Memory B cell (primary cell): ENCODE data around the gene OPCML.

Experiments
- ATAC-seq: fragments of 150-1000 bp; cut with Tn5 transposase; 2 replicates; pipeline ENCODE4 v1.10.0; 2021; ENCODE audit warnings: low read depth, mild to moderate bottlenecking, moderate library complexity
- DNase-seq, 2 donors: peaks; one replicate each; pipeline ENCODE4 v3.0.0; 2022; ENCODE audit warnings: low spot score in 2 of 2
- H3K27ac Mint-ChIP-seq: one replicate; pipeline ENCODE4 v1.8.0; 2022; ENCODE audit warnings: mild to moderate bottlenecking, moderate library complexity, mixed read lengths
- H3K27me3 Mint-ChIP-seq: one replicate; pipeline ENCODE4 v1.8.0; 2022; ENCODE audit warnings: mixed read lengths
- H3K36me3 Mint-ChIP-seq: one replicate; pipeline ENCODE4 v1.8.0; 2022; ENCODE audit warnings: mild to moderate bottlenecking, mixed read lengths
- H3K4me1 Mint-ChIP-seq: one replicate; pipeline ENCODE4 v1.8.0; 2022; ENCODE audit warnings: mixed read lengths
- H3K4me3 Mint-ChIP-seq: one replicate; pipeline ENCODE4 v1.8.0; 2022; ENCODE audit warnings: mild to moderate bottlenecking, moderate library complexity, mixed read lengths
- H3K9me3 Mint-ChIP-seq: one replicate; pipeline ENCODE4 v1.8.0; 2022; ENCODE audit warnings: mixed read lengths

Gene OPCML

GRCh38 chr11:132535830-132536229 lies 996.5 kb downstream of the OPCML start:
- Mint-ChIP-seq H3K4me3 (no peak overlapping the region), H3K4me1 (no peaks in the 10 kb centered on the region), H3K27me3 (no peaks in the 10 kb centered on the region), H3K27ac (no peak overlapping the region), H3K36me3 (no peaks in the 10 kb centered on the region), H3K9me3 (peaks cover 3% of the 10 kb centered on the region)
- ATAC-seq (no peak), DNase-seq (no peak)

DNA sequence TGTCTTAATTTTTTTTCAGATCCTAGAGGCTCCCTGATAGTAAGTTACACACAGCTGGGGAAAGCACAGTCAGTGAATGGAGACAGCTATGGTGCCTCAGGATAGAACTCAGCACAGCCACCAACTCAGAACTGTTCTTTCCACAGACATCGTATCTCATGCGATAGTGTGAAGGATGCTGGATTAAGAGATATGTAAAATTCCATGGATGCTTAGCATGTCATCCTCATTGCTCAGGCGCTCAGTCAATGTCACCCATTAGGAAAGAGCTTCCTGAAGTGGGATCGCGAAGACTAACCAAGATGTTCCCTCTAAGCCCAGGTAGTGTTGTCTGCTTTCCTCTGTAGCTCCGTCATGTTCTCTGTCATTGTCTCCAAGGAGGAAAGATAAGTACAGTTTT lies 1000.4 kb downstream of the OPCML start:
- no peaks in the 10 kb centered on the region for H3K27me3 Mint-ChIP-seq

DNA sequence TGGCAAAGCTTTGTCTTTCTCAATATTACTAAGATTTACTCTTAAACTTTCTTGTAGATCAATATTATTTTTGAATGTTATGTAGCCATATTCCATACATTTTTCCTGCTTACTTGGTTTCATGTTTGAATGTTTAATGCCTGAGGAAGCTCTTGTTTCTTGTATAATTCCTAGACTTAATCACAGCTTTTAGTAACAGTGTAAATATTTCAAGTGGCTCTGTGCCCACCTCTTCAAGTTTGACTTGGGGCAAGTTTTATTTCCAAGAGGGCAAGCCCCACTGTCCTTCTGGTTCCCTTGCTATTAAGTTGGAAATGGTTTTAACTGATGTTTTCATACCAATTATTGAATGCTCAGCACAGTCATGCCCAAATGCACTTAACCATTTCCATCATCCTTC lies 1004.1 kb downstream of the OPCML start:
- no peak for ATAC-seq

More for the DNA sequence above, 1000.4 kb downstream of the OPCML start:
- ATAC-seq (no peak), DNase-seq (no peak)
- Mint-ChIP-seq H3K27ac (no peak overlapping the region), H3K4me3 (no peak overlapping the region), H3K9me3 (peaks cover 7% of the 10 kb centered on the region), H3K4me1 (no peaks in the 10 kb centered on the region), H3K36me3 (no peaks in the 10 kb centered on the region)

GRCh38 chr11:132523929-132524328 lies 1008.4 kb downstream of the OPCML start:
- H3K4me1 Mint-ChIP-seq, result no peaks in the 10 kb centered on the region

More for the DNA sequence above, 1004.1 kb downstream of the OPCML start:
- Mint-ChIP-seq H3K27ac (no peak overlapping the region), H3K9me3 (peaks cover 4% of the 10 kb centered on the region), H3K27me3 (no peaks in the 10 kb centered on the region), H3K4me3 (no peak overlapping the region), H3K4me1 (no peaks in the 10 kb centered on the region), H3K36me3 (no peaks in the 10 kb centered on the region)
- no peak for DNase-seq

DNA sequence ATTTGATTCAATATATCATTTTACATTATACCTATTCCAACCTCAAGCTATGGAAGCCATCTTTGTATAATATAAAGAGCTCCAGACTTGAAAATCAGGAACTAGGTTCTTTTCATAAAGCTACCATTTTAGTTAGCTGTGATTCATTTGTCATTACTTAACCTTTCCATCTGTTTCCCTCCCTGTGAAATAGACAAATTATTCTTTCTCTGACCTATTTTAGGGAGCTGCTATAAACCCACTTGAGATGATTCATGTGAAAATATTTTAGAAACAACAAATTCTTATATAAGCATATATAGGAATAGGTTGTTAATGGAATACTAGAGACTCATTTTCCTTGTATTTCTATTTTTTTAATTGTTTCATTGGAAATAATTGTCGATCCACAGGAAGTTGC lies 1012.1 kb downstream of the OPCML start:
- Mint-ChIP-seq H3K9me3 (peaks cover 2% of the 10 kb centered on the region), H3K4me3 (no peak overlapping the region), H3K27ac (no peak overlapping the region), H3K4me1 (no peaks in the 10 kb centered on the region), H3K27me3 (no peaks in the 10 kb centered on the region), H3K36me3 (no peaks in the 10 kb centered on the region)
- ATAC-seq (no peak), DNase-seq (no peak)

More at GRCh38 chr11:132523929-132524328, 1008.4 kb downstream of the OPCML start:
- no peak for DNase-seq
- Mint-ChIP-seq H3K27ac (no peak overlapping the region), H3K4me3 (no peak overlapping the region), H3K27me3 (no peaks in the 10 kb centered on the region), H3K36me3 (no peaks in the 10 kb centered on the region), H3K9me3 (no peaks in the 10 kb centered on the region)
- no peak for ATAC-seq

DNA sequence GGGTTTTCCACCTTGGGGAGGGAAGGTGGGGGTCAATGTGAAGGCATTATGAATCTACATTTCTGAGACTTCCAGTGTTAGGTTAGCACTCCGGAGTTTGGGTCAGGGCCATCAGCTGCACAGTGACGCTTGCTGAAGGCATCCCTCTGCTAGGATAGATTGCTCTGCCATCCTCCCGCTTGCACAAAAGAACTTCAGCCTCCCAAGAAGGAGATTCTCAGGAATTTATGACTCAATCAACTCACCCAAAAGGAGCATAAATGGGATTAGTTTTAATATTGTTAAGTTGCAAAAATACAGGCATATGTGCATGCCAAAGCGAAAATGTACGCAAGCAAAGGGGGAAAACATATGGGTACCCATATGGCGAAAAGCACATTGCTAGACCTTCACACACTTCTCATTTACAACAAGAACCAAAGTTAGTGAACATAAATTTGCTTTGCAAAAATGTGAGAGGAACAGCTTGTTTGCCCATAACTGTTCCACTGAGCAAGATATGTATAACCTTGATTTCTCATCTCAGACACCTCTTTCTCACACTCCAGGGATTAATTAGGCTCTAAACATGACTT lies 1013.0 kb downstream of the OPCML start:
- no peaks in the 10 kb centered on the region for H3K4me1 Mint-ChIP-seq
- H3K27ac Mint-ChIP-seq, result no peak overlapping the region
- no peak overlapping the region for H3K4me3 Mint-ChIP-seq
- H3K36me3 Mint-ChIP-seq, result no peaks in the 10 kb centered on the region
- H3K9me3 Mint-ChIP-seq, result peaks cover 2% of the 10 kb centered on the region
- H3K27me3 Mint-ChIP-seq, result no peaks in the 10 kb centered on the region
- DNase-seq (no peak), ATAC-seq (no peak)

DNA sequence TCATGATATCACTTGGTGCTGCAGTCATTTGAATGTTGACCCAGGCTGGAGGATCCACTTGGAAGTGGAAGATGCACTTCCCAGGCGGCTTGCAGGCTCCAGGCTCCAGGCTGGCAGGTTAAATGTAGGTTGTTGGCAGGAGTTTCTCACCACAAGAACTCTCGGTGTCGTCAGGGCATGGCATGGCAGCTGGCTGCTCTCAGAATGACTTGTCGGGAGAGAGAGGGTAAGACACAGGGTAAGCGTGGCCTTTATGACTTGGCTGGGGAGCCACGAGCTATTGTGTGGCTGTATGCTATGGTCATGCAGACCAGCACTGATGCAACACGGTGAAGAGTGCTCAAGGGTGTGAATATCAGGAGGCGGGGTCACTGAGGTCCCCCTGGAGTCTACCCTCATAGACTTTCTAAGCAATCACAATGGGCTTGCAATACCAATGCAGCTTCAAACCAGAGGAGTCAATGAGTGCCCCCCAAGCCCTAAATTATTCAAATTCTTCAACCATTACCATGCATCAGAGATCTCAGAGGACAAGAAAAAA lies 1027.7 kb downstream of the OPCML start:
- no peak overlapping the region for H3K4me3 Mint-ChIP-seq

DNA sequence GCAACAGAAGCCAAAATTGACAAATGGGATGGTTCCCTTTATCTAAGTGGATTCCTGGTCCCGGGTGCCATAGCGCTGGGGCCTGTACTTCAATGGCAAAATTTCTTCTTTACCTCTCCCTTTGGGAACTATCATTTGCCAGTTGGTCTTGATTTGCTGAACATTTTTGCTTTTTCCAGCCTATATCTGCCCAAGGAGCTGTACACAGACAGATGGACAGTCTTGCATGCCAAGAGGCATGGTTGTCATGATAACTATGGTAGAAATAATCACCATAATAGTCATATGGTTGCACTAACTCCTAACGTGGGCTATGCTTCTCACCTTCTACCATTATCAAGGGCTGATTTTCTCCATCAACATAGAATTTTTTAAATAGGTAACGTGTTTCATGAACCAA lies 1030.9 kb downstream of the OPCML start:
- Mint-ChIP-seq H3K27me3 (no peaks in the 10 kb centered on the region), H3K9me3 (peaks cover 6% of the 10 kb centered on the region), H3K4me3 (no peak overlapping the region), H3K27ac (no peak overlapping the region), H3K4me1 (no peaks in the 10 kb centered on the region), H3K36me3 (no peaks in the 10 kb centered on the region)
- no peak for DNase-seq
- ATAC-seq, result no peak

More for the DNA sequence above, 1027.7 kb downstream of the OPCML start:
- Mint-ChIP-seq H3K36me3 (no peaks in the 10 kb centered on the region), H3K27me3 (no peaks in the 10 kb centered on the region), H3K9me3 (peaks cover 11% of the 10 kb centered on the region), H3K4me1 (no peaks in the 10 kb centered on the region), H3K27ac (no peak overlapping the region)
- DNase-seq (no peak), ATAC-seq (no peak)

GRCh38 chr11:132499661-132500060 lies 1032.6 kb downstream of the OPCML start:
- Mint-ChIP-seq H3K9me3 (peaks cover 2% of the 10 kb centered on the region), H3K27me3 (no peaks in the 10 kb centered on the region), H3K27ac (no peak overlapping the region), H3K36me3 (no peaks in the 10 kb centered on the region), H3K4me3 (no peak overlapping the region), H3K4me1 (no peaks in the 10 kb centered on the region)
- no peak for DNase-seq
- no peak for ATAC-seq

- no peak for DNase-seq
- Mint-ChIP-seq H3K4me3 (no peak overlapping the region), H3K36me3 (no peaks in the 10 kb centered on the region), H3K9me3 (peaks cover 3% of the 10 kb centered on the region), H3K4me1 (no peaks in the 10 kb centered on the region), H3K27me3 (no peaks in the 10 kb centered on the region), H3K27ac (no peak overlapping the region)
- ATAC-seq, result no peak
Measured at GRCh38 chr11:132496341-132496740, 1036.0 kb downstream of the OPCML start.

DNA sequence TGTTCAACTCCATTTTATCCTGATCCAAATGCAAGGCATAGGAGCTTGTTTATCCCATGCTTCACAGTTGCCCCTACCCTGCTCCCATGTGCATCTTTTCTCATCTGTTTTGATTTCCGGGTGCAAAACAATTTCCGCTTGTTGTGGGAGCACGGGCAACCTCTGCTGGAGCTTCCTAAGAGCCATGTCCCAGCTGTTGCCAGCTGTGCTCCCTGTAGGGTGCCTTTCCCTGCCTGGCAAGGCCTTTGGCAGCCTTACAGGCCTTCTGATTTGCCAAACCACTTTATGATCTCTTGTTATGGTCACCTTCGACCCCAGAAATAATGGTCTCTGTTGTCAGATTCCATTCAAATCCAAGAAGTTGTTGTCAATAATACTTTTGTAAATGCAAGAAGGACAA lies 1038.5 kb downstream of the OPCML start:
- Mint-ChIP-seq H3K4me3 (no peak overlapping the region), H3K9me3 (peaks cover 9% of the 10 kb centered on the region), H3K4me1 (no peaks in the 10 kb centered on the region), H3K27me3 (no peaks in the 10 kb centered on the region), H3K36me3 (no peaks in the 10 kb centered on the region), H3K27ac (no peak overlapping the region)
- no peak for ATAC-seq
- no peak for DNase-seq

GRCh38 chr11:132490978-132491377 lies 1041.3 kb downstream of the OPCML start:
- H3K36me3 Mint-ChIP-seq, result no peaks in the 10 kb centered on the region
- DNase-seq, result no peak
- no peak overlapping the region for H3K27ac Mint-ChIP-seq
- ATAC-seq, result no peak
- H3K4me3 Mint-ChIP-seq, result no peak overlapping the region
- peaks cover 17% of the 10 kb centered on the region for H3K9me3 Mint-ChIP-seq
- no peaks in the 10 kb centered on the region for H3K4me1 Mint-ChIP-seq
- H3K27me3 Mint-ChIP-seq, result no peaks in the 10 kb centered on the region

DNA sequence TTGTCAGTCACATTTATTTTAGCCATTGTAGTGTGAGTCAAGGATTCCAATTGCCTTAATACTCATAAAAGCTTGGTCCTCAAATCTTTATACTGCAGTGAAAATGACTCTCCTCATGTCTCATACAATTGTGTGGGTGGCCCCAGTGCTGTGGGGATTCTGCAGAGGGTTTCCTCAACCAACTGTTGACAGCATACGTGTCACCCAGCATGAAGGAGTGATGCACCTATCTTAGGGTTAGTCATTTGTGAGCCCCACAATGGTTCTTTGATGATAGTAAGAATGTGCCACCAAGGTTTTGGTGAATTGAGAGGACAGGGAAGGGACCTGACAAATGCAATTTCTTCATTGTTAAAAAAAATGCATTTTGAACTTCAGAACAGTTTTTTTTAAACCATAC lies 1046.2 kb downstream of the OPCML start:
- H3K36me3 Mint-ChIP-seq, result no peaks in the 10 kb centered on the region
- no peaks in the 10 kb centered on the region for H3K4me1 Mint-ChIP-seq
- peaks cover 18% of the 10 kb centered on the region for H3K9me3 Mint-ChIP-seq
- no peak for DNase-seq
- no peak overlapping the region for H3K27ac Mint-ChIP-seq
- H3K27me3 Mint-ChIP-seq, result no peaks in the 10 kb centered on the region
- H3K4me3 Mint-ChIP-seq, result no peak overlapping the region
- no peak for ATAC-seq

DNA sequence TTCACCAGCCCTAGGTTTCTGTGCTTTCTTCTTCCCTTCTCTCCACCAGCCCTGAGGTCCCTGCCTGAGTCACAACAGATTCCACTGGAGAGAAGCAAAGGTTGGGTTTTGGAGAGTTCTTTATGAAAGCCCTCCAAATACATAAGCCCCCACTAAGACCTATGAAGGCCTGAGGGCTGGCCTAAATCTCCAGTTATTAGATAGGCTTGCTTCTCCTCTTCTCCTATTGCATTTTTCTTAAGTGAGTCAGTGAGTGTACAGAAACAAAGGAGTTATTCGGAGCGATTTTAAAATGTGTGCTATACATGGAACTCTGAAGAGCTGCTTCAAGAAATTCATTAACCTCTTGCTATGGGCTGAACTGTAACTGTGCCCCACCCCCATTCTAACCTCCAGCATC lies 1057.3 kb downstream of the OPCML start:
- no peak for ATAC-seq
- Mint-ChIP-seq H3K9me3 (peaks cover 6% of the 10 kb centered on the region), H3K4me1 (no peaks in the 10 kb centered on the region), H3K27me3 (no peaks in the 10 kb centered on the region), H3K4me3 (no peak overlapping the region), H3K27ac (no peak overlapping the region), H3K36me3 (no peaks in the 10 kb centered on the region)
- no peak for DNase-seq
